Caco-2 (cell line): ENCODE results near the gene GMPR. TPM values are rescaled to one million over a fixed set of nuclear protein-coding genes. Genes with fewer than 3 reads are reported as not detected.

Experiments used
- BruUV-seq: library from RNA; stranded (reverse); fragments of 400-500 nt; replicated peaks from 2 replicates; lab custom pipeline; 2021; lab: Mats Ljungman, UMichigan
- CTCF ChIA-PET: fragments of 300-600 bp; sonication (Branson Sonifier 250); formaldehyde crosslinking; loops from one replicate; lab custom pipeline; 2022; ENCODE audit warnings: antibody characterized with exemption; lab: Charles Lee
- POLR2A ChIA-PET: fragments of 300-600 bp; sonication (Branson Sonifier 250); formaldehyde crosslinking; loops from one replicate; lab custom pipeline; 2022; ENCODE audit warnings: antibody characterized with exemption; lab: Charles Lee
- DNase-seq, 2 experiments: peaks; one replicate each; pipeline versions ENCODE4 v3.0.0 to v3.0.0-alpha.2; 2020 to 2022
- H3K27me3 ChIP-seq: replicated peaks from 2 replicates; pipeline ENCODE4 v1.6.0; 2011; ENCODE audit warnings: low read length; ENCODE audit not compliant: control insufficient read depth, insufficient read depth
- H3K36me3 ChIP-seq: 2 replicates; pipeline ENCODE4 v1.5.1; 2011; ENCODE audit warnings: low read length; ENCODE audit not compliant: control insufficient read depth, insufficient read depth
- H3K4me1 ChIP-seq: fragments of 250-450 bp; sonication (Bioruptor Pico); 2 replicates; pipeline ENCODE4 v1.5.1; 2020; ENCODE audit warnings: mild to moderate bottlenecking
- H3K4me3 ChIP-seq: 2 replicates; pipeline ENCODE4 v1.5.1; 2011; ENCODE audit warnings: low read depth, mild to moderate bottlenecking, control low read depth, low read length
- H3K9me3 ChIP-seq: fragments of 250-450 bp; sonication (Bioruptor Pico); 2 replicates; pipeline ENCODE4 v1.5.1; 2020; ENCODE audit warnings: mild to moderate bottlenecking, moderate library complexity
- H3K27ac Mint-ChIP-seq: one replicate; pipeline ENCODE4 v1.8.0; 2022; ENCODE audit warnings: mixed read lengths; ENCODE audit not compliant: unreplicated experiment
- H3K27me3 Mint-ChIP-seq: one replicate; pipeline ENCODE4 v1.8.0; 2022; ENCODE audit warnings: mixed read lengths; ENCODE audit not compliant: insufficient read depth, unreplicated experiment
- H3K36me3 Mint-ChIP-seq: one replicate; pipeline ENCODE4 v1.8.0; 2022; ENCODE audit warnings: mild to moderate bottlenecking, mixed read lengths; ENCODE audit not compliant: insufficient read depth, unreplicated experiment
- H3K4me1 Mint-ChIP-seq: one replicate; pipeline ENCODE4 v1.8.0; 2022; ENCODE audit warnings: low read depth, mixed read lengths; ENCODE audit not compliant: unreplicated experiment
- H3K4me3 Mint-ChIP-seq: one replicate; pipeline ENCODE4 v1.8.0; 2022; ENCODE audit warnings: mild to moderate bottlenecking, moderate library complexity, mixed read lengths; ENCODE audit not compliant: unreplicated experiment
- H3K9me3 Mint-ChIP-seq: one replicate; pipeline ENCODE4 v1.8.0; 2022; ENCODE audit warnings: mixed read lengths; ENCODE audit not compliant: unreplicated experiment
- CTCF ChIP-seq, 2 experiments: fragments of 200-600 bp in 1 of 2; IDR thresholded peaks; 1 replicate in 1 of 2; 2 replicates in 1 of 2; pipeline versions ENCODE4 v1.5.1 to v1.8.0; 2011 to 2022; ENCODE audit warnings: antibody characterized with exemption in 1 of 2, control low read depth in 1 of 2, inconsistent platforms in 1 of 2, low read depth in 1 of 2, low read length in 1 of 2, mild to moderate bottlenecking in 1 of 2, moderate library complexity in 1 of 2; ENCODE audit not compliant: insufficient read depth in 1 of 2, severe bottlenecking in 1 of 2, unreplicated experiment in 1 of 2
- intact Hi-C: fragments of 100-400 bp; cut with micrococcal nuclease; formaldehyde crosslinking; loops from one replicate; pipeline ENCODE4 v1.10.0; 2022; ENCODE audit not compliant: unreplicated experiment
- total RNA-seq: library from RNA; stranded (reverse); gene quantifications from 2 replicates; pipeline ENCODE4 v1.2.3, GENCODE V29; 2022

GMPR gene
- total RNA-seq, 1 experiment from 2014 or later, result 1.3 TPM

DNA sequence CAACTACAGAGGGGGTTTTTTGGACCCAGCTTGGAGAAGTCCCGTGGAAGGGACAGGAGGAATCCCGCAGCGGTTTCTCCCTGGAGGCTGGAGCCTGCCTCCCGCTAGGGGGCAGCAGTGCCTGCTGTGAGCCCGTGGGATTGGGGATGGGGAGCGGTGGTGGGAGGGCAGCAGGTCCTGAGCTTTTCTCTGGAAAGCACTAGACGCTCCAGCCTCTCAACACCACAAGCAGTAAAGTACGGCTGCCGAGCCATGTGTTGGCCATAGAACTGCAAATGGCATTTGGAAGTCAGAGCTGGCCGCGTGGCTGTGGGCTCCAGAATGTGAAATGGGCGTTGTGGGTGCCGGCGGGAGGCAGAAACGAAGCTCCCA is 47.8 kb downstream of the GMPR start:
- TF ChIP-seq CTCF (IDR thresholded peaks at IDR 0.05; ENCODE audit: insufficient read depth in 1 of 2, low read depth in 1 of 2, low read length in 1 of 2, severe bottlenecking in 1 of 2, unreplicated experiment in 1 of 2), result peak; percentile 26 to 51
- CTCF ChIA-PET, result interaction anchor here (0.6 kb wide), 1 partner anchor 46 kb away, joined by 4 read pairs; no protein-coding TSS in a partner anchor

DNA sequence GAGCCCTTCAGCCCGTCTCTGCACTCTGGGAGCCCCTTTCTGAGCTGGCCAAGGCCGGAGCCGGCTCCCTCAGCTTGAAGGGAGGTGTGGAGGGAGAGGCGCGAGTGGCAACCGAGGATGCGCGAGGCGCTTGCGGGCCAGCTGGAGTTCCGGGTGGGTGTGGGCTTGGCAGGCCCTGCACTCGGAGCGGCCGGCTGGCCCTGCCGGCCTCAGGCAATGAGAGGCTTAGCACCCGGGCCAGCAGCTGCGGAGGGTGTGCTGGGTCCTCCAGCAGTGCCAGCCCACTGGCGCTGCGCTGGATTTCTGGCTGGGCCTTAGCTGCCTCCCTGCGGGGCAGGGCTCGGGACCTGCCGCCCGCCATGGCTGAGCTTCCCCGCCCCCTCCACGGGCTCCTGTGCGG is 49.8 kb downstream of the GMPR start:
- Mint-ChIP-seq H3K27ac (no peak overlapping the region), H3K36me3 (no peaks in the 10 kb centered on the region), H3K9me3 (no peaks in the 10 kb centered on the region), H3K4me1 (no peaks in the 10 kb centered on the region), H3K27me3 (no peaks in the 10 kb centered on the region), H3K4me3 (no peak overlapping the region)
- H3K36me3 ChIP-seq, result no peaks in the 10 kb centered on the region
- intact Hi-C loops, result no loop called here
- no peaks in the 10 kb centered on the region for H3K9me3 ChIP-seq
- TF ChIP-seq CTCF (IDR thresholded peaks at IDR 0.05; ENCODE audit: insufficient read depth in 1 of 2, low read depth in 1 of 2, low read length in 1 of 2, severe bottlenecking in 1 of 2, unreplicated experiment in 1 of 2), result no peak
- H3K4me1 ChIP-seq, result no peaks in the 10 kb centered on the region
- no TSS peak for BruUV-seq
- H3K27me3 ChIP-seq, result no peaks in the 10 kb centered on the region
- CTCF ChIA-PET, result interaction anchor here (2.3 kb wide), 1 partner anchor 10 kb away, joined by 8 read pairs; no protein-coding TSS in a partner anchor
- no peak for DNase-seq
- no peak overlapping the region for H3K4me3 ChIP-seq
- POLR2A ChIA-PET, result no interaction called here

More for the DNA sequence above, 47.8 kb downstream of the GMPR start:
- DNase-seq, result peak in 1 of 2 experiments; percentile 57
- no peaks in the 10 kb centered on the region for H3K4me1 Mint-ChIP-seq
- H3K27me3 Mint-ChIP-seq, result no peaks in the 10 kb centered on the region
- no peaks in the 10 kb centered on the region for H3K9me3 Mint-ChIP-seq
- intact Hi-C loops, result no loop called here
- no peaks in the 10 kb centered on the region for H3K36me3 Mint-ChIP-seq
- H3K27ac Mint-ChIP-seq, result no peak overlapping the region
- no peaks in the 10 kb centered on the region for H3K36me3 ChIP-seq
- H3K9me3 ChIP-seq, result no peaks in the 10 kb centered on the region
- BruUV-seq, result no TSS peak
- no peak overlapping the region for H3K4me3 Mint-ChIP-seq
- no peaks in the 10 kb centered on the region for H3K4me1 ChIP-seq
- no peak overlapping the region for H3K4me3 ChIP-seq
- POLR2A ChIA-PET, result no interaction called here
- H3K27me3 ChIP-seq, result no peaks in the 10 kb centered on the region

- no peaks in the 10 kb centered on the region for H3K9me3 Mint-ChIP-seq
- H3K36me3 Mint-ChIP-seq, result no peaks in the 10 kb centered on the region
- H3K27me3 Mint-ChIP-seq, result no peaks in the 10 kb centered on the region
- H3K4me1 ChIP-seq, result no peaks in the 10 kb centered on the region
- no TSS peak for BruUV-seq
- ChIA-PET CTCF (no interaction called here), POLR2A (no interaction called here)
- no peak overlapping the region for H3K4me3 Mint-ChIP-seq
- DNase-seq, result no peak
- no peaks in the 10 kb centered on the region for H3K9me3 ChIP-seq
- no peak for TF ChIP-seq CTCF (IDR thresholded peaks at IDR 0.05; ENCODE audit: insufficient read depth in 1 of 2, low read depth in 1 of 2, low read length in 1 of 2, severe bottlenecking in 1 of 2, unreplicated experiment in 1 of 2)
- H3K4me3 ChIP-seq, result no peak overlapping the region
- H3K4me1 Mint-ChIP-seq, result no peaks in the 10 kb centered on the region
- no peaks in the 10 kb centered on the region for H3K27me3 ChIP-seq
- H3K36me3 ChIP-seq, result no peaks in the 10 kb centered on the region
- intact Hi-C loops, result no loop called here
- H3K27ac Mint-ChIP-seq, result no peak overlapping the region
Observed at GRCh38 chr6:16291739-16292138, 53.4 kb downstream of the GMPR start.
